ENCODE measurements around the gene ALPL.
"Not testable (repeated sequence)": the region's sequence is repeated elsewhere in the genome, so short reads cannot be mapped to it uniquely, and the experiment has no call there.

Gene ALPL

DNA sequence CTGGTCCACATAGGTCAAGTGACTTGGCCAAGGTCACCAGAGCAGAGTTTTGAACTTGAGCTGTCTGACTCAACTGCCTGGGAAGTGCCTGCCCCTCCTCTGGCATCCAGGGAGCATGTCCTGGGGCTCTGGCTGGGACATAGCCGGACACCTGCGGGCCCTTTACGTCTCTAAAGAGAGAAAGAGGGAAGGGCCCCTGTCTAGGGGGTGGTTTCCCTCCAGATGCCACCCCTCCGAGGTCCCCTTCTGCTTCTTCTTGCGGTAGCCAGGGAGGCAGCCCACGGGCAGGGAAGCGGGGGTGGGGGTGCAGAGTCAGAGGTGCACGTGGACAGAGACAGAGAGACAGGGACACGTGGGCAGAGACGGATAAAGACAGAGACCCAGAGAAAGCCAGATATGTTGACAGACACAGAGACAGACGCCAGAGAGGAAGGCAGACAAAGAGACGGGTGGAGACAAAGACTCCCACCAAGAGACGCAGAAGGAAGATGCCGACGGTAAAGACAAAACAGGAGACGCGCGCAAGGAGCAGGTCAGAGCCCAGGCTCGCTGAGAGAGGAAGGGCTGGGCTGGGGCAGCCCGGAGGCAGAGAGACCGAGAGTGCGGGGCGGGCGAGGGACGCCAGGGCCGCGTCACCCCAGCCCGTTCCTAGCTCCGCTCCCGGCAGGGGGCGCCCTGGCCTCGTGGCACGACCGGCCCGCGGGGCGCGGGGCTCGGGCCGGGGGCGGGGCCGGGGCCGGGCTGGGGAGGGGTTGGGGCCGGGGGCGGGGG lies 458 bp upstream of the ALPL start:
- DNase-seq = peak; percentile 73

DNA sequence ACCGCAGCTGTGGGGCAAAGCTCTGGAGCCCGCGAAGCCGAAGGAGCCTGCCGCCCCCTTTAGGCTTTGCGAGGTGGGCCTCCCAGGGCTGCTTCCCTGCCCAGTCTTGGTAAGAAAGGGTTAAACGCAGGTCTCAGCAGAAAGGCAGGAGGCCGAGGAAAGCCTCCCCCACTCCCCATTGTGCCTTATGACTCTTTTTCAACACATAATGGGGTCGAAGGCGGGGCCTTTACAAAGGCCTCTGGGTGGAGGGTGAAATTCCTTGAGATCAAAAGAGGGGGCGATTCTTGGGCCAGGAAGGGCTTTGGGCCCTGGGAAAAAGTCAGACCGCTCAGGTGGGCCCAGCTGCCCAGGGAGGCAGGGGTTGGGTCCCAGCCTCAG lies 880 bp downstream of the ALPL start:
- DNase-seq = no peak

DNA sequence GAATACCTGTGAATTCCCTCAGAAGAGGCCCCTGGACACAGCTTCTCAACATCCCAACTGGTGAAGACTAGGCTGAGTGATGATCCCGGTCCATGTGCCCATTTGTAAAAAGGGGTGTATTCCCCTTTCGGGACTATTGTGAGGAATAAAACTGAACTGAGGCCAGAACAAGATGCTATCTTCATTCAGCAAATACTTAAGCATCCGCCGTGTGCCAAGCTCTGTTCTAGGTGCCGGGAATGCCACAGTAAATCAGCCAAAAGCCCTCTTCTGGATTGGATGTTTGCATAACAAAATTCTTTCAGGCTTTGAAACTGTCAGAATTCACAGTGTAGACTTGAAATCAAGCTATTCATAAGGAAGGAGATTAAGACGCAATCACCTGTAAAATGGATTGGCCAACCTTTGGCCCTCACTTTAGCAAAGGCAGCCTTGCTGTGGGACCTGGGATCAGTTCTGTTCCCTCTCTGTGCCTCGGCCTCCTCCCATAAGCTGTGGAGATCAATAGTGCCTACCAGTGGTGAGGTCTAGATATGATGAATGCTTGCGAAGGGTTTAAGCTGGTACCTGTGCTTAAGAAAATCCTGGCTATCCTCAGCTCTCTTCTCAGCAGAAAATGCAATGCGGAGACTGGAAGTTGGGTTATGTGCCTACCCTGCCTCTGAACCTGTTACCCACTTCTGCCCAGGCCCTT lies 1.8 kb downstream of the ALPL start:
- DNase-seq = no peak

DNA sequence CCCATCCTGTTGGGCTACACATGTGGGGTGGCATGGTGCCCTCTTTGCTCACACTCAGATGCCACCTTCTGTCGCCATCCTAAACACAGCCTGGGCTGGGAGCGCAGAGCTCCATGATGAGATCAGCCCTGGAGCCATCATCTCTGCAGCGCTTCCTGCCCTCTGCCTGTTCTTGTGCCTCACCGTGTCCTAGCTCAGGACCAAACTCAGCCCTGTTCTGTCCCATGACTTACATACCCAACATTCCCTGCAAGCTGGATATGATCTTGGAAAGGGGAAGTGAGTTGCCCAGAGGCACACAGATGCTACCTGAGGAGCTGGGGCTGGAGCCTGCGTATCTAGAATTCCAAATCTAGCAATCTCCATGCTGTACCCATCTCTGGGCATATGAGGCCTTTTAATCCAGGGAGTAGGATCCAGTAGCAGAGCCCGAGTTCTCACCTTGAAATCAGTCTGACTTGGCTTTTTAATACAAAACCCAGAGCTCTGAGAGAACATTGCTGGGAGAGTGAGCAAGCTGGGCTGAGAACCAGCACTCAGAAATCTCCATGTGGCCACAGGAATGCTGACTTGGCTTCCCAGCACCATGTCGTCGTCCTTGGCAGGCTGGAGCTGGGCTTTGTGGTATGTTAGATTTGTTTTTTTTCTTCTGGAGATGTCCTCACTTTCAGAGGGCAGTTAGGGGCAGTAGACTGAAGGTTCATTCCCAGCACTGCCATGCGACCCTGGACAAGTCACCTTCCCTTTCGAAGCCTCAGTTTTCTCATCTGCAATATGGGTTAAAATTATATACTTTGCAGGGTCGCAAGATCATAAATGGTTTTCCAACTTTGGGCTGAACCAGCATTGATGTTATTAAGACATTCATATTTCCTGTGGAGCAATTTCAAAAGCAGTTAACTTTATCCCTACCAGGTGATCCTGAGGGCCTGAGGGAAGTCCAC lies 2.6 kb downstream of the ALPL start:
- DNase-seq = peak; percentile 89

DNA sequence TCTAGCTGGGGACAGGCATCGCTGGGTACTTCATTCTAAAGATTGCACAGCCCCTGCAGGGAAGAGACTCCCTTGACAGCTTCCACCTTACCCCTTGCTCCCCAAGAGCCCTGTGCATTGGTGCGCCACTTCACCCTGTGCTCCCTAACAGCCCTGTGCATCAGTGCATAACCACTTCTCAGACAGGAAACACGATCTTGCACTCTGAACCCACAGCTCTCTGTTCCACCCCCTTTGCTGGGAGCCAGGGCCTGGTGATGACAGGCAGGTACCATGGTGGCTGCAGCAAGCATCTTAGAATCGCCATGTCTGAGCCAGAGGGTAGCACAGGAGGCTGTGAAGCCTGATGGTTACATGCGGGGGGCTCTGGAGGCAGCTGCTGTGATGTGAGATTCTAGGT lies 5.0 kb downstream of the ALPL start:
- DNase-seq = no peak

DNA sequence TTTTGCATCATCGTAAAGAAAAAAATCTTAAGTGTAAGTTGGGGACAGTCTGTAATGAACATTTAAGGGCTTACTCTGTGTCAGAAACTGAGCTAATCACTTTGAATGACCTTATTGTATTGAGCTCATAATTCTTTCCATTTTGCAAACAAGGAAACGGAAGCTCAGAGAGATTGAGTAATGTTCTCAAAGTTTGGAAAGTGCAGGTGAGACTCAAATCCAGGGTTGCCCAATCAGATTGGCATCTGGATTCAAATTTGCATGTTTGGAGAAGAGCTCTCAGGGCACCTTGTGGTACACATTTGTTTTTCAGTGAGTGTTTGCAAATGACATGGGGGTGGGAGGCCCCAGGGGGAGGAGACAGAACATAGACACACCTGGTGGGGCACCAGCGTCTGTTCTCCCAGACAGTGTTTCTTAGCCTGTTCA lies 8.0 kb downstream of the ALPL start:
- no peak for DNase-seq

DNA sequence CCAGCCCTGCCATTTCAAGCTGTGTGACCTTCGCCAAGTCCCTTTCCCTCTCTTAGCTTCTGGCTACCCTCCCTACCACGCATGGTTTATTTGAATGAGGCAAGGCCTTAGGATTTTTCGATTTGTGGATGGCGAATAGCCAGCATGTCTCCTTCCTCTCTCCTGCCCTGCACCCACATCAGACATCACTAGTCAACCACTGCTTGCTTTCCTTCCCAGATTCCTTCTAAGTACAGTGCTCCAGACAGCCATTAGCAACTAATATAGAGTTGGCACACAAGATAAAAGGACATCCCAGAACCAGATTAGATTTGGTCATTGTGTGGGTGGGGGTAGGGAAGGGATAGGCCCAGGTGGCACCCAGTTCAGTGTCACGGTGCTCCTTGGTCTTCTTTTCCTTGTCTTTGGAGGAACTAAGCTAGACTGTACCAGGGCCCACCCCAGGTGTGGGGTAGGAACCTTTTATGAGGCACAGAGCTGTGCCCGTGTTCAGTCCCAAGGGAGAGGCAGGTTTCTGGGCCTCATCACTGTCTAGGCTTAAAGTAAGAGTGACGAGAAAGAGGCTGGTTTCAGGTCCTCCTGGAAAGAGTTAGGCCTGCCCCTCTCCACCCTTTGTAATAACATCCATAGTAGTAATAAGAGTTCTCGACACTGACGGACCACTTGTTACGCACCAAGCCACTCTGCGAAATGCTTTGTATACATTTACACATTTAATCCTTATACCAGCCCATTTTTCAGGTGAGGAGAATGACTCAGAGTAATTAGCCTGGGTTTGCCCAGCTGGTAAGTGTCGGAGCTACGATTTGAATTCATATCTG lies 8.6 kb downstream of the ALPL start:
- no peak for DNase-seq

DNA sequence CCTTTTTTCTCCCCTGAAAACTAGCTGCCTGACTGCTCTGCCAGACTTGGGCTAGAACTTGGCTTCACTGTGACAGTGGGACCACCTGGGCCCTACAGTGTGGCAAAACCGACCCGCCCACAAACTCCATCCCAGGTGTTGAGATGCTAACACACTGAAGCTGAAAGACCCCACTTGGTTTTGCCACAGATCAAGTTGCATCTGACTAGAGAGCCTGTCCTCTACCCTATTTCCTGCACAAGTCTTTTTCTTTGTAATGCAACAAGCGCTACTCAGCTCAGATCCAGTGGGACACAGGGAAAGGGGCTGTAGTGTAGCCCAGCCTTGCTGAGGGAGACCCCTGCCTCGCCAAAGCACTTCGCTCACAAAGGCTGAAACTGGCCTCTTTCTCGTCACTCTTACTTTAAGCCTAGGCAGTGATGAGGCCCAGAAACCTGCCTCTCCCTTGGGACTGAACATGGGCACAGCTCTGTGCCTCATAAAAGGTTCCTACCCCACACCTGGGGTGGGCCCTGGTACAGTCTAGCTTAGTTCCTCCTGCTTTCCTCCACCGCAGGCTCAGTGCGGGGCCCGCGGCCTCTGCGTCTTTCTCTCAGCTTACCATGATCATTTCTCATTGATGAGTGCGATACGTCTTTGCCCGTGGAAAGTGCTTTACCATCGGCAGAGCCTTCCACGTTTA lies 9.7 kb downstream of the ALPL start:
- no peak for DNase-seq

DNA sequence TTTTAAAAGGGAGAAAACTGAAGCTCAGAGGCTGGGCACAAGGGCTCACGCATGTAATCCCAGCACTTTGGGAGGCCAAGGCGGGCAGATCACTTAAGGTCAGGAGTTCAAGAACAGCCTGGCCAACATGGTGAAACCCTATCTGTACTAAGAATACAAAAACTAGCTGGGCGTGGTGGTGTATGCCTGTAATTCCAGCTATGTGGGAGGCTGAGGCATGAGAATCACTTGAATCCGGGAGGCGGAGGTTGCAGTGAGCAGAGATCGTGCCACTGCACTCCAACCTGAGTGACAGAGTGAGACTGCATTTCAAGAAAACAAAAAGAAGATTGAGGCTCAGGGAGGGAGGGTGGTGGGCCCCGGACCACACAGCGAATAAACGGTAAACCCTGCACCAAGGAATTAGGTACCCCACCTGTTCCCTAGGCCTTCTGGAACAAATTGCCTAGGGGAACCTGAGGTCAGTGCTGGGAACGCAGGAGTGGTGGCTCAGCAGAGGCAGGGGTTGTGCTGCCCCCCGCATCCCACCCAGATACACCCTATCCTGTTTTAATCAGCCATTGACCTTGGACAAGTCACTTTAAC lies 10.4 kb downstream of the ALPL start:
- DNase-seq = not testable (repeated sequence)

DNA sequence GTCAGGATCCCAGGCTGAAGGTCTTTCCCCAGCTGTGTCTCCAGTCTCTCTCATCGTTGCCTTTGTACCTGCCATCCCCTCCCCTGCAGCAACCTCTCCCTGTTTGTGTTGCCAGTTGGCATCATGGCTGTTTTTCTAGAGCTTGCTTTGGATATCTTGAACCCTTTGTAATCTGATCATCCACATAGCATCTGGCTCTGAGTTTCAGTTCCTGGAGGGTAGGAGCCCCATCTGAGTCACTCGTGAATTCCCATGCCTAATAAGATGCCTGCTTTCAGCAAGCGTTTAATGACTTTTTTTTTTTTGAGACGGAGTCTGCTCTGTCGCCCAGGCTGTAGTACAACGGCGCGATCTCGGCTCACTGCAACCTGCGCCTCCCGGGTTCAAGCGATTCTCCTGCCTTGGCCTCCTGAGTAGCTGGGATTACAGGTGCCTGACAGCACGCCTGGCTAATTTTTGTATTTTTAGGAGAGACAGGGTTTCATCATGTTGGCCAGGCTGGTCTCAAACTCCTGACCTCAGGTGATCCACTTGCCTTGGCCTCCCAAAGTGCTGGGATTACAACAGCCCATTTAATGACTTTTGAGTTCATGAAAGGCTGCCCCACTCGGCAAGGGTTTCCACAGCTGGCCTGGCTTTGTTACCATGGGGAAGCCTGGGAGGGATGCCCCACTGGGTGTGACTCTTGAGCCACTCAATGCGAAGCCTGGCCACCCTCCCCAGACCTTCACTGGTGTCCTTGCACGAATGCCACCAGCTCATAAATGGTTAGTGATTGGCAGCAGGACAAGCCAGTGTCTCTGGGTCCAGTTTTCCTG lies 11.9 kb downstream of the ALPL start:
- DNase-seq = no peak

DNA sequence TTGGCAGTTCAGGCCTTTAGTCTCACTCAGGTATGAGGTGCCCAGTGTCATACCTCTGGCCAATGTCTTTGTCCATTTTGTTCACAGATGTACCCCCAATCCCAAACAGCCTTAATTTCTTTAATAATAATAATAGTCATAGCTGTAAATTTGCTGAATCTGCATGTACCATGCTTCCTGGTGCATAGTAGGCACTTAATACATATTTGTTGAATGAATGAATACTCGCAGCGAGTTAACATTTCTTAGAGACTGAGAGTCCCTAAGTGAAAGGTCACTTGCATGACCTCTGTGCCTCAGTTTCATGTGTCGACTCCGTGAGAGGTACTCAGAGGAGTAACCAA lies 12.5 kb downstream of the ALPL start:
- DNase-seq = no peak

DNA sequence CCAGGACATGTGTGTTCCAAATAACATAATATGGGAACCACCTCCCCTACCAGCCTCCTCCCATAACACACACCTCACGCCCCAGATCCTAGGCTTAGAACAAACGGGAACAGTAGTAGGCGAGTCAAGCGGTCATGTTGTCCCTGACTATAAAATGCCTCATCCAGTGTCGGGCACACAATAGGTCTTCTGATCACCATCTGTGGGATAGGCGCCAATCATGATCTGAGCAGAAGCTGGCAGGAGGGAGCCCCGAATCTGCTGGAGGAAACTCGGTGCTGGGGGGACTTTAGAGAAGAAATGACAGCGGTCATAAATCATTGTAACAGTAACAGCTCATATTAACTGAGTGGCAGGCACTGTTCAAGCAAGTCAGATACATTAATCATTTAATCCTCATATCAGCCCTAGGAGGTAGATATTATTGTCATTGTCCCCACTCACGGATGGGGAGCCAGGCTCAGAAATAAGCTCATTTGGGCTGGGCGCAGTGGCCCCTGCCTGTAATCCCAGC lies 13.4 kb downstream of the ALPL start:
- DNase-seq = no peak

DNA sequence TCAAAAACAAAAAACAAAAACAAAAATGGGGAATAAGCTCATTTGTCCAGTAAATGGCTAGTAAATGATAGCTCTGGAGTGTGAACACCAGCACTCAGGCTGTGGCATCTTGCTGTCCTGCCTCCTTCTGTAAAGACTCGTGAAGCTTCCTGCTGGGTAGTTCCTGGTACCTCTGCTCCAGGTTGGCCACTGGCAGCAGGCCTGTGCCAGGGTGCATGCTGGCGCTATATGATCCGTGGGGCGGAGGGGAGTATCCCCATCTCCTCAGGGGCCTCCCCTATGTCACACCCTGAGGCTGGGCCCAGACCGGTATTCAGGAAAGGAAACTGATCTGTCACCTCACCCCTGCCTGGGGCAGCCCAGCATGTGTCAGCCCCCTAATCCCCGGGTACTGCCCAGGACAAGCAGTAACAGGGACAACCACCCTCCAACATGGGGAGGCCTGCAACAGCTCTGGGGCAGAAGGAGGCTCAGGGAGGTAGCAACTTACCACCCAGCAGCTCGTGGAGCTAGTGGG lies 14.1 kb downstream of the ALPL start:
- DNase-seq = no peak

DNA sequence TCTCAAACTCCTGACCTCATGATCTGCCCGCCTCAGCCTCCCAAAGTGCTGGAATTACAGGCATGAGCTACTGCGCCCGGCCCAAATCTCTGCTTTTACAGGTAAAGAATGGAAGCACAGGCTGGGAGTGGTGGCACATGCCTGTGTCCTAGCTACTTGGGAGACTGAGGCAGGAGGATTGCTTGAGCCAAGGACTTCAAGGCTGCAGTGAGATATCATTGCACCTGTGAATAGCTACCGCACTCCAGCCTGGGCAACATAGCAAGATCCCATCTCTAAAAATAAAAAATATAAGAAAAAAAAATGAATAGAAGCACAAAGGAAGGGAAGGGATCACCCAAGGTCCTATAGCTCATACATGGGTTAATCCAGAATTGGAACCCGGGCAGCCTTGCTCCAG lies 15.0 kb downstream of the ALPL start:
- DNase-seq = no peak

DNA sequence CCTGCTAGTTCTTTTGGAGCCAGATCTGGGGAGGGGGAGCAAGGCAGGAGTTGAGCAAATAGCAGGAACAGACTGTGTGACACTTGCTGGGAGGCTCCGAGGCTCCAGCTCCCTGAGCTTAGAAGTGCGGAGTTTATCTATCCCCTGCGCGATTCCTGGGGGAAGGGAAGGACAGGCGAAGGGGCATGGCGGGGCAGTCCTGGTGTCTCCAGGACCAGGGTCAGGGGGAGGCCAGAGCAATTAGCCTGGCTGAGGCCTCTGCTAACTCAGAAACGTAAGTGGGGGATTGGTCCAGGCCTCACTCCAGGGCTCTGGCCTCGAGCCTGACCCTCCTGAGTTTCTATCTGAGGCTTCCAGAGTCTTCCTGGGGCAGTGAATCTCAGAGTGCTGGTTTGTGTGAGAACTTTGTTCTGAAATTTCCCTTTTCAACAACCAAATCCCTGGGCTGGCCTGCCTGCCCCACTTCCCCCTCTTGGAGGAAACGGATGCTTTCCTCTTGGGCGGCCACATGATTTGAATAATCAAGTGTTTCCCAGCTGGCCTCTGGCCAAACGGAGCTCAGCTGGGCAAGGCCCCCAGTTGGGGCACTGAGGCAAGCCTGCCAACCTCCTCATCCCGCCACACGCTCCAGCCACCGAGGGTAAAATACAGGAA lies 15.6 kb downstream of the ALPL start:
- peak; percentile 33 for DNase-seq

DNA sequence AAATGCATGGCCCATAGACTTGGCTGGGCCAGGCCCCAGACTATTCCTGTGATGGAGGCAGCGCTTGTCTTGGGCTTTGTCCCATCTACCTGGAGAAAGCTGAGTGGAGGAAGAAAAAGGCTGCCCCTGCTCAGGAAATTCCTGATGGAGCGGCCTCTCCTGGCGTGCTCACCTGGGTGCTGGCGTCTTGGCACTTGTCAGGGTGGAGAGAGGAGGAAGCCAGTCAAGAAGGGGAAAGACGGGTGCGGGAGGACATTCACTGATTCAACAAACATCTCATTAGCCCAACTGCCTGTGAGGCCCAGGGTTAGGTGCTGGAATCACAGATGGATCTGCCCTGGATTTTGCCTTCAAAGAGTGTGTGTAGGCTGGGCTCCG lies 16.1 kb downstream of the ALPL start:
- no peak for DNase-seq

DNA sequence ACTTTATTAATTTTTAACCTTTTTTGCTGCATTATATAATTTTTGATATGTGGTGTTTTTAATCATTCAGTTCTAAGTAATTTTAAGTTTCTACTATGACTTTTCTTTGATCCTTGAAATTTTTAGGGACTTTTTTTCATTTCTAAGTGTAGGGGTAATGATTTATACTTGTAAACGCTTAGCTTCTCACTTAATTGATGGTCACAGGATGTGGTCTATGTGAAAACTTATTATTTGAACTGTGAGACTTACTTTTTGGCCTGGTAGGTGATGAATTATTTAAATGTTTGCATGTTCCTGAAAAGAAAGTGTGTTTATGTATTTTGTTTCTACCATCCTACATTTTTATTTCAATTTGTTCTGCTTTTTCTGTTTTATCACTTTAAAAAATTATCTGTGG lies 17.2 kb downstream of the ALPL start:
- DNase-seq = no peak

DNA sequence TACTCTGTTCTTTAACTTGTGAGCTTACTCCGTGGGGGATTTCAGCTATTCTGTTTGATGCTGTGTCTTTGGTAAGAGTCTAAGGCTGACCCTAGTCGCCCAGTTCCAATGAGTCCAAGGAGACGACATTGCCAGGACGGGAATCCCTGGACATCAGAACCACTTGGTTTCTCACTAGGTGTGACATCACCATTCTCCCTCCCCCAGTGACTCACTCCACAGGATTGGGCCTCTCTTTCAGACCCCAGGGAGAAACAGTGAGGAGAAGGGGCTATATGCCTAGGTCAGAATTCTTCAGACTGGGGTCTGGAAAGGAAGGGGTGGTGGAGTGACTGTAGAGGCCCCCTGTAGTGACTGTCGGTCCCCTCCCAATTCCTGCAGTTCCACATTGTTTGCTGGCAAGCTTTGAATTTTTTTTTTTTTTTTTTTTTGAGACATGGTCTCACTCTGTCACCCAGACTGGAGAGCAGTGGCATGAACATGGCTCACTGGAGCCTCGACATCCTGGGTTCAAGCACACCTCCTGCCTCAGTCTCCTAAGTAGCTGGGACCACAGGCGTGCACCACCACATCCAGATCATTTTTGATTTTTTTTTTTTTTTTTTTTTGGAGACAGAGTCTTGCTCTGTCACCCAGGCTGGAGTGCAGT lies 21.3 kb downstream of the ALPL start:
- DNase-seq = no peak

DNA sequence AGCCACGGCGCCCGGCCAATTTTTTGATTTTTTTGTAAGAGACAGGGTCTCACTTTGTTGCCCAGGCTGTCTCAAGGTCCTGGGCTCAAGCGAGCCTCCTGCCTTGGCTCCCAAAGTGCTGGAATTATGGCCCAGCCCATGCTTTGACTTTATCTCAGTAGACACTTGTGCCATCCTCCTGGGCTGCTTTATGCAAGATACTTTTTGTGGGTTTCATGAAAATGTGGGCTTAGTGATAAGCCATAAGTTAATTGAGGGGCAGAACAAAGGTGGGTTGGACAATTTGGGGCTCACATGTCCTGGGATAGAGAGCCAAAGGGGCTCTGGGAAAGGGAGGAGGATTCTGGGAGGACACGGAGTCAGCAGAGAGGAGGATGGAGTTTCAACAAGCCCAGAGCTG lies 22.0 kb downstream of the ALPL start:
- DNase-seq = no peak
